CD14-positive monocyte (primary cell): ENCODE measurements around the gene LRP8. TPM values are rescaled to one million over a fixed set of nuclear protein-coding genes. Genes with fewer than 3 reads are reported as not detected.
A peak's percentile ranks its signal among the peaks of the same experiment; 100 is the strongest.

Experiments used
- DNase-seq, 3 donors: peaks; one replicate each; pipeline ENCODE4 v3.0.0-alpha.2; 2011 to 2022
- H2AFZ ChIP-seq: 2 replicates; pipeline ENCODE4 v1.6.0; 2012; ENCODE audit warnings: mild to moderate bottlenecking, low read depth, low read length, inconsistent platforms; ENCODE audit not compliant: insufficient read depth, poor library complexity, severe bottlenecking
- H3K27ac ChIP-seq, 2 donors: 1 replicate in 1 of 2; 2 replicates in 1 of 2; pipeline ENCODE4 v1.5.1; 2012 to 2013; ENCODE audit warnings: low read length in 2 of 2, control low read depth in 1 of 2, inconsistent platforms in 1 of 2, low read depth in 1 of 2, mild to moderate bottlenecking in 1 of 2
- H3K27me3 ChIP-seq, 2 donors: one replicate each; pipeline versions ENCODE4 v1.6.0 to v1.6.1; 2011 to 2013; ENCODE audit warnings: low read length in 2 of 2; ENCODE audit not compliant: control insufficient read depth in 2 of 2, insufficient read depth in 2 of 2
- H3K36me3 ChIP-seq, 2 donors: replicated peaks in 1 of 2; 1 replicate in 1 of 2; 2 replicates in 1 of 2; pipeline versions ENCODE4 v1.5.1 to v1.6.1; 2012 to 2013; ENCODE audit warnings: low read length in 2 of 2, control low read depth in 1 of 2, inconsistent platforms in 1 of 2, mild to moderate bottlenecking in 1 of 2; ENCODE audit not compliant: insufficient read depth in 2 of 2, control insufficient read depth in 1 of 2
- H3K4me1 ChIP-seq, 2 donors: 1 replicate in 1 of 2; 2 replicates in 1 of 2; pipeline versions ENCODE4 v1.5.1 to v1.6.1; 2012 to 2013; ENCODE audit warnings: low read length in 2 of 2, control low read depth in 1 of 2, inconsistent platforms in 1 of 2, mild to moderate bottlenecking in 1 of 2, moderate library complexity in 1 of 2; ENCODE audit not compliant: insufficient read depth in 2 of 2, control insufficient read depth in 1 of 2
- H3K4me2 ChIP-seq: replicated peaks from 2 replicates; pipeline ENCODE3; 2012; ENCODE audit warnings: low read length, moderate library complexity, mild to moderate bottlenecking; ENCODE audit not compliant: poor library complexity, severe bottlenecking; ENCODE audit errors: extremely low read depth
- H3K4me3 ChIP-seq, 3 experiments: fragments of 200-600 bp in 1 of 3; sonication (generic) in 1 of 3; replicated peaks in 1 of 3; 1 replicate in 2 of 3; 2 replicates in 1 of 3; pipeline ENCODE4 v1.5.1; 2011 to 2013; ENCODE audit warnings: low read length in 3 of 3, mild to moderate bottlenecking in 3 of 3, control low read depth in 2 of 3, low read depth in 2 of 3, inconsistent platforms in 1 of 3, moderate library complexity in 1 of 3
- H3K79me2 ChIP-seq: 2 replicates; pipeline ENCODE4 v1.6.0; 2012; ENCODE audit warnings: mild to moderate bottlenecking, control low read depth, inconsistent platforms, low read length, moderate library complexity; ENCODE audit not compliant: insufficient read depth
- H3K9ac ChIP-seq: 2 replicates; pipeline ENCODE4 v1.6.0; 2017; ENCODE audit warnings: low read length, mild to moderate bottlenecking; ENCODE audit not compliant: insufficient read depth, poor library complexity, severe bottlenecking
- H3K9me3 ChIP-seq, 2 donors: replicated peaks in 1 of 2; 1 replicate in 1 of 2; 2 replicates in 1 of 2; pipeline versions ENCODE4 v1.5.1 to v1.6.1; 2012 to 2013; ENCODE audit warnings: low read length in 2 of 2, control low read depth in 1 of 2; ENCODE audit not compliant: control insufficient read depth in 1 of 2, insufficient read depth in 1 of 2
- H4K20me1 ChIP-seq: 2 replicates; pipeline ENCODE4 v1.6.0; 2012; ENCODE audit warnings: mild to moderate bottlenecking, low read length, control low read depth, moderate library complexity; ENCODE audit not compliant: insufficient read depth
- H3K27ac Mint-ChIP-seq, 7 donors: one replicate each; pipeline ENCODE4 v1.8.0; 2020; ENCODE audit warnings: mild to moderate bottlenecking in 7 of 7, mixed read lengths in 7 of 7, moderate library complexity in 6 of 7, inconsistent platforms in 2 of 7
- H3K27me3 Mint-ChIP-seq, 3 donors: one replicate each; pipeline ENCODE4 v1.8.0; 2021 to 2022; ENCODE audit warnings: low read depth in 3 of 3, mild to moderate bottlenecking in 3 of 3, mixed read lengths in 3 of 3, moderate library complexity in 3 of 3, inconsistent platforms in 1 of 3
- H3K36me3 Mint-ChIP-seq, 2 donors: one replicate each; pipeline ENCODE4 v1.8.0; 2020; ENCODE audit warnings: mixed read lengths in 2 of 2, inconsistent platforms in 1 of 2, mild to moderate bottlenecking in 1 of 2
- H3K4me1 Mint-ChIP-seq: one replicate; pipeline ENCODE4 v1.8.0; 2020; ENCODE audit warnings: mild to moderate bottlenecking, mixed read lengths
- H3K4me3 Mint-ChIP-seq, 2 donors: one replicate each; pipeline ENCODE4 v1.8.0; 2020; ENCODE audit warnings: mild to moderate bottlenecking in 2 of 2, mixed read lengths in 2 of 2, moderate library complexity in 1 of 2
- H3K9me3 Mint-ChIP-seq, 7 donors: one replicate each; pipeline ENCODE4 v1.8.0; 2020 to 2022; ENCODE audit warnings: mixed read lengths in 7 of 7, mild to moderate bottlenecking in 6 of 7, moderate library complexity in 6 of 7, inconsistent platforms in 2 of 7
- CTCF ChIP-seq: fragments of 200-600 bp; IDR thresholded peaks from one replicate; pipeline ENCODE4 v1.8.0; 2022; ENCODE audit warnings: antibody characterized with exemption, mild to moderate bottlenecking
- WGBS: methylation state at CpG from one replicate; pipeline ENCODE4 v1.1.5; 2013; ENCODE audit warnings: missing lambda C conversion rate; ENCODE audit not compliant: insufficient coverage; 5-methylcytosine and 5-hydroxymethylcytosine counted together
- intact Hi-C, 2 donors: fragments of 100-400 bp; cut with micrococcal nuclease; formaldehyde crosslinking; loops; one replicate each; pipeline versions ENCODE4 v1.15.0 to v1.15.1; 2023
- polyA plus RNA-seq, 3 donors: library from polyadenylated mRNA; depleted of rRNA in 1 of 3; unstranded in 2 of 3; stranded (reverse) in 1 of 3; fragments of 300-500 nt in 2 of 3; fragments of >200 nt in 1 of 3; fragmentation: Illumina TruSeq in 2 of 3; gene quantifications; 1 replicate in 2 of 3; 2 replicates in 1 of 3; pipeline ENCODE4 v1.2.3, GENCODE V29; 2012 to 2021

Gene LRP8
- polyA plus RNA-seq, 3 donors, result 0.76 to 11.3 (median 0.95) TPM

- H3K27me3 ChIP-seq, result no peaks in the 10 kb centered on the region
- no peak for TF ChIP-seq CTCF
- no peak overlapping the region for H3K27ac ChIP-seq
- H3K9me3 ChIP-seq, result no peaks in the 10 kb centered on the region
- no peak for DNase-seq
- peaks cover 31 to 73% of the 10 kb centered on the region in 2 donors for H3K36me3 Mint-ChIP-seq
- no peak overlapping the region for H3K4me3 Mint-ChIP-seq
- peaks cover 10 to 67% of the 10 kb centered on the region in 2 donors for H3K36me3 ChIP-seq
- no peaks in the 10 kb centered on the region for H3K4me1 ChIP-seq
- H3K79me2 ChIP-seq, result peaks cover 68% of the 10 kb centered on the region
- no peak overlapping the region for H3K4me2 ChIP-seq
- H2AFZ ChIP-seq, result no peak overlapping the region
- H3K4me1 Mint-ChIP-seq, result peaks cover 6% of the 10 kb centered on the region
- H3K27ac Mint-ChIP-seq, result no peak overlapping the region
- intact Hi-C loops, result no loop called here
- no peaks in the 10 kb centered on the region for H4K20me1 ChIP-seq
- peaks cover 0 to 1% (median 0%) of the 10 kb centered on the region in 3 donors for H3K27me3 Mint-ChIP-seq
- WGBS, result 66% methylated on average over 16 of the region's 20 CpGs
- H3K4me3 ChIP-seq, result no peak overlapping the region
- no peaks in the 10 kb centered on the region for H3K9me3 Mint-ChIP-seq
- no peak overlapping the region for H3K9ac ChIP-seq
Measured at GRCh38 chr1:53319296-53320101, 8.4 kb downstream of the LRP8 start.

- no peaks in the 10 kb centered on the region for H3K9me3 ChIP-seq
- H3K36me3 ChIP-seq, result peaks cover 10 to 72% of the 10 kb centered on the region in 2 donors
- Mint-ChIP-seq H3K9me3 (no peaks in the 10 kb centered on the region), H3K36me3 (peaks cover 31 to 74% of the 10 kb centered on the region in 2 donors), H3K27ac (peak overlapping the region in 1 of 7 donors; percentile 68), H3K27me3 (peaks cover 0 to 1% (median 0%) of the 10 kb centered on the region in 3 donors), H3K4me1 (peaks cover 6% of the 10 kb centered on the region), H3K4me3 (no peak overlapping the region)
- no peak for TF ChIP-seq CTCF
- H3K9ac ChIP-seq, result peak overlapping the region; percentile 15
- no peak overlapping the region for H3K27ac ChIP-seq
- intact Hi-C loops, result no loop called here
- no peaks in the 10 kb centered on the region for H3K4me1 ChIP-seq
- H3K4me3 ChIP-seq, result no peak overlapping the region
- no peaks in the 10 kb centered on the region for H4K20me1 ChIP-seq
- no peak for DNase-seq
- no peak overlapping the region for H3K4me2 ChIP-seq
- H3K79me2 ChIP-seq, result peaks cover 52% of the 10 kb centered on the region
- H2AFZ ChIP-seq, result no peak overlapping the region
- H3K27me3 ChIP-seq, result no peaks in the 10 kb centered on the region
- 95% methylated on average over 9 of the region's 13 CpGs for WGBS
Measured at GRCh38 chr1:53317646-53318539, 10.0 kb downstream of the LRP8 start.
